Measurements from ENCODE around the gene ATP13A3.

DNA sequence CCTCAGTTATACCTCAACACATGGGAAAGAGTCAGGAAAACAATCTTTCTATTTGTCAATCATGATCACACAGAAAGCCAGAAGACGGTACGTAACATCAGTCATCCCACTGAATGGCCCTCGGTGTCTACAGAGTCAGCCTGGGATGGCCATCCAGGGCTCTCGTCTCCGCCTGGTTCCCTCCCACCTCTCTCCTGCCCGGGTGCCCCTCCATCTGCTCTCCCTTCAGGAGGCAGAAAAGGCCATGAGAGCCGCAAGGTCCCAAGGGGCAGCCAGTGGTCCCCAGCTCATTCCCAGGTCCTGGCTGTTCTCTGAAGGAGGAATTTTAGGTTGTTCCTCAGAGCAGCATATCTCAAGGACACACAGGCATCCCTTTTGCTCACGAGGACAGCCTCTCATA lies 112.9 kb downstream of the ATP13A3 start:
- TF ChIP-seq EZH2 (IDR thresholded peaks at IDR 0.05; ENCODE audit: borderline replicate concordance, insufficient read depth, low read depth, low read length, poor library complexity, severe bottlenecking) = no peak
- TF ChIP-seq, protein P1, sequence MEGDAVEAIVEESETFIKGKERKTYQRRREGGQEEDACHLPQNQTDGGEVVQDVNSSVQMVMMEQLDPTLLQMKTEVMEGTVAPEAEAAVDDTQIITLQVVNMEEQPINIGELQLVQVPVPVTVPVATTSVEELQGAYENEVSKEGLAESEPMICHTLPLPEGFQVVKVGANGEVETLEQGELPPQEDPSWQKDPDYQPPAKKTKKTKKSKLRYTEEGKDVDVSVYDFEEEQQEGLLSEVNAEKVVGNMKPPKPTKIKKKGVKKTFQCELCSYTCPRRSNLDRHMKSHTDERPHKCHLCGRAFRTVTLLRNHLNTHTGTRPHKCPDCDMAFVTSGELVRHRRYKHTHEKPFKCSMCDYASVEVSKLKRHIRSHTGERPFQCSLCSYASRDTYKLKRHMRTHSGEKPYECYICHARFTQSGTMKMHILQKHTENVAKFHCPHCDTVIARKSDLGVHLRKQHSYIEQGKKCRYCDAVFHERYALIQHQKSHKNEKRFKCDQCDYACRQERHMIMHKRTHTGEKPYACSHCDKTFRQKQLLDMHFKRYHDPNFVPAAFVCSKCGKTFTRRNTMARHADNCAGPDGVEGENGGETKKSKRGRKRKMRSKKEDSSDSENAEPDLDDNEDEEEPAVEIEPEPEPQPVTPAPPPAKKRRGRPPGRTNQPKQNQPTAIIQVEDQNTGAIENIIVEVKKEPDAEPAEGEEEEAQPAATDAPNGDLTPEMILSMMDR (IDR thresholded peaks at IDR 0.05) = no peak

Measured in B cell (primary cell).